GM12892 (cell line): ENCODE results near the gene SPNS3.

Experiments
- POLR2A ChIP-seq: IDR thresholded peaks from 2 replicates; pipeline ENCODE4 v1.6.1; 2011; ENCODE audit warnings: low read depth, low read length, control low read depth
- POLR2AphosphoS5 ChIP-seq: IDR thresholded peaks from 2 replicates; pipeline ENCODE4 v1.6.1; 2011; ENCODE audit warnings: low read depth, low read length, control low read depth

GRCh38 chr17:4518901-4519300 is 85.2 kb downstream of the SPNS3 start:
- no peak for TF ChIP-seq POLR2AphosphoS5
- no peak; the same call in 1 of the 2 replicates for TF ChIP-seq POLR2A
